Renal cortex interstitium (tissue), 11 donors: ENCODE data around the gene TMSB10. TPM values are rescaled to one million over a fixed set of nuclear protein-coding genes. Genes with fewer than 3 reads are reported as not detected.
"Not testable (repeated sequence)": the region's sequence is repeated elsewhere in the genome, so short reads cannot be mapped to it uniquely, and the experiment has no call there.

Experiments
- DNase-seq, 11 donors: peaks; one replicate each; pipeline ENCODE4 v3.0.0-alpha.2; 2013; ENCODE audit warnings: low read depth in 9 of 11, low spot score in 4 of 11; ENCODE audit errors: extremely low read depth in 1 of 11
- polyA plus RNA-seq, 3 donors: library from polyadenylated mRNA; unstranded; fragments of 120-200 nt; gene quantifications; one replicate each; pipeline ENCODE4 v1.2.1, GENCODE V29; 2013; ENCODE audit not compliant: insufficient read length in 3 of 3

The TMSB10 gene
- polyA plus RNA-seq, 3 donors, result 1,406 to 1,871 (median 1,782) TPM

DNA sequence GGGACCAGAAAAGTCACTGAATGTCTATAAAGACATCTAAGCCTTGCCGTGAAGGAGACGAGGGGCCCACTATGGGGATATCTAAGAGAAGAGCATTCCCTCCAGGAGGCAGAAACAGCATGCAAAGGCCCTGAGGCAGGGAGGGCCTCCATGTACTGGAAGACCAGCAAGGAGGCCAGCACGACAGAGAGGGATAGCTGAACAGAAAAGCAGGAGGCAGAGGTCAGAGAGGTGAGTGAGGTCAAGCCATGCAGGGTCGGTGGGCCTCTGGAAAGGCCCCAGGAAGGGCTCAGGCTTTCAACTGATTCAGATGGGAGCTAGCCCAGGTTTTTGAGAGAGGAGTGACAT lies 30.3 kb upstream of the TMSB10 start:
- no peak for DNase-seq

DNA sequence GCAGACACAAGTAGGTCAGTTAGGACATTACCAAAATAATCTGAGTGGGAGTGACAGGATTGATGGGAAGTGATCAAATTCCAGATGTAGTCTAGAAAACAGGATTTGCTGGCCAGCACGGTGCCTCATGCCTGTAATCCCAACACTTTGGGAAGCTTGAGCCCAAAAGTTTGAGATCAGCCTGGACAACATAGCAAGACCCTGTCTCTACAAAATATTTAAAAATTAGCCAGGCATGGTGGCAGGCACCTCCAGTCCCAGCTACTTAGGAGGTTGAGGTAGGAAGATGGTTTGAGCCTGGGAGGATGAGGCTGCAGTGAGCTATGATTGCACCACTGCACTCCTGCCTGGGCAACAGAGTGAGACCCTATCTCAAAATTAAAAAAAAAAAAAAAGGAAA lies 29.8 kb upstream of the TMSB10 start:
- not testable (repeated sequence) for DNase-seq

DNA sequence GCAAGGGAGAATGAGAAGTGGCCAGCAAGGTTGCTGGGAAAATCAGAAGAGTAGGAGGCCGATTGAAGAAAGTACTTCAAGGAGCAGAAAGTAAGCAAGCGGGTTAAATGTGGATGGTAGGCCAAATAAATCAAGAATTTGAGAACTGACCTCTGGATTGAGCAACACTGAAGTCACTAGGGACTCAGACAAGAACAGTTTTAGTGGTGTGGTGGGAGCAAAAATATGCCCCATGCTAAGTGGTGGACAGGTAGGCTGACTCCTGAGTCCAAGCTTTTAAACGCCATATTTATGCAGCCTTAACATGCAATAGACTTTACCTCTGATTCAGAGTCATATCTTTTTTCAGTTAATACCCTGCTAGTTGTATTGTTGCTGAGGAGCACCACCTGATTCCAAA lies 29.1 kb upstream of the TMSB10 start:
- no peak for DNase-seq

DNA sequence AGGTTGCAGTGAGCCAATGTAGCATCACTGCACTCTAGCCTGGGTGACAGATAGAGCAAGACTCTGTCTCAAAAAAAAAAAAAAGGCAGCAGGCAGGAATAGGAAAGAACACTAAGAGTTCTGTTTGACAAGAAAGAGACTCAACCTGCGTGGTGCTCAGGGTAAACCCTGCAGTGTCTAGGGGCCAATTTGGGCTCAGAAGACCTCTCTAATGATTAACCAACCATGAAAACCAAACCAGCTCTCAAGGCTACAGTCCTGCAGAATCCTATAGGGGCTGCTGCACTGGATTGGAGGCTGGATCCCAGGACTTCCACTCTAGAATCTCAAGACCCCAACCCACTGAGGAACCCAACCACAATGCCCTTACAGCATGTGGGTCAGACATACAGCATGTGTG lies 27.0 kb upstream of the TMSB10 start:
- no peak for DNase-seq

DNA sequence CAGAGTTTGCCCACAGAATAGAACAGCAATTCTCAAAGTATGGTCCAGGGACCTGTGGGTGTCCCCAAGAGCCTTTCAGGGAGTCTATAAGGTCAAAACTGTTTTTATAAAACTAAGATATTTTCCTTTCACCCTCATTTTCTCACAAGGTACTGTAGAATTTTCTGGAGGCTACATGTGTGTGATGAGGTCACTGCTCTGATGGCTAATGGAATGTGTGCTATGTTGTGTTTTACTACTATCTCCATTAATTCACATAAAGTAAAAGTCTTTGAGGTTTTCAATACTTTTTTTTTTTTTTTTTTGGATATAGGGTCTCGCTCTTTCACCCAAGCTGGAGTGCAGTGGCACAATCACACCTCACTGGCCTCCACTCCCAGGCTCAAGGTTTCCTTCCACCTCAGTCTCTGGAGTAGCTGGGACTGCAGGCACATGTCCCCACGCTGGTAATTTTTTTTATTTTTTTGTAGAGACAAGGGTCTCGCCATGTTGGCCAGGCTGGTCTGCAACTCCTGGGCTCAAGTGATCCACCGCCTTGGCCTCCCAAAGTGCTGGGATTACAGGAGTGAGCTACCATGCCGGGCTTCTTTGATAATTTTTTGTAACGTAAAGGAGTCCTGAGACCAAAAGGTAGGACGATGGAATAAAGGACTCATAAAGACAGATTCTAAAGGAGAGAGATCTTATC lies 26.4 kb upstream of the TMSB10 start:
- DNase-seq, result no peak

DNA sequence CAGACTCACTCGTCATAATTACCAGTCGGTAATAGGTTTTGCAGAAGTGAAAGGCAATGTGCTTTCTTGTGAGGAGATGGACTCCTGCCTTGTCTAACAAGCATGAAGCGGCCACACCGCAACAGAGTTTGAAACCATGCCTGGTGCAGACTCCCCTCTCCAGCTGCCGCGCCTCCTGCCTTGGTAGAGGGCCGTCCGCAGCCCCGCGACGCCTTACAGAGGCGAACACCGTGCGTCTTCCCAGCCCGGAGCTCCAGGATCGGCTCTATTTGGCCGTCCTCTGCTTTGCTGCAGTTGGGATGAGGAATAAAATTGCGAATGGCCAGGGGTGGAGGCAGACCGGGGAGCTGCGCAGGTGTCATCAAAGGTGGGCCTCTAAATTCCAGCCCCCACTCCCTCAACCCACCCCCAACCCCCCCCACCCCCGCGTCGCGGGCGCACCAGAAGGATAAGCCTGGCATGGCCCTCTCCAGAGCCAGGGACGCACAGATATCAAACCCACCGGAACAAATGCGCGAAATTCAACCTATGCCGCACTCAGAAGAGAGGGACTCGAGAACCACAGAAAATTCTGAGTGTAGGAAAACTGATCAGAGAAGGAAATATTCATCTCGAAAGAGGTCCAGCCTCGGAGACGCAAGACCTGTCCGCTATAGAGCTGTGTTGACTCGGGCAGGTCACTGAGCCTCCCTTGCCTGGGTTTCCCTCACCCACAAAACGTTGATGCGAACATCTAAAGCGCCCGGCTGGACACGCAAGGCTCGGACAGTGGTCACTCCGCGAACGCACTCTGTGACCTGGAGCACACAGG lies 25.7 kb upstream of the TMSB10 start:
- no peak for DNase-seq

DNA sequence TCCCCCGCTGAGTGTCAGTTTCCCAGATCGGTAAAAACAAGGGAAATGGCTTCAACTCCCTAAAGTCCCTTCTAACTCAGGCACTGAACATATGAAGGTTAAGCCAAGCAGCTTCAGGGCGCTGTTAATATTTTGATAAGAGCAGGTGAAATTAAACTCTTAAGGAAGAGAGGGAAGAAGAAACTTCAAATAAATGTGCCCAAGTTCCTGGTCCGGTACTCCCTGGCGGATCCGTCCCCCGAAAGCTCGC lies 25.1 kb upstream of the TMSB10 start:
- DNase-seq, result no peak

DNA sequence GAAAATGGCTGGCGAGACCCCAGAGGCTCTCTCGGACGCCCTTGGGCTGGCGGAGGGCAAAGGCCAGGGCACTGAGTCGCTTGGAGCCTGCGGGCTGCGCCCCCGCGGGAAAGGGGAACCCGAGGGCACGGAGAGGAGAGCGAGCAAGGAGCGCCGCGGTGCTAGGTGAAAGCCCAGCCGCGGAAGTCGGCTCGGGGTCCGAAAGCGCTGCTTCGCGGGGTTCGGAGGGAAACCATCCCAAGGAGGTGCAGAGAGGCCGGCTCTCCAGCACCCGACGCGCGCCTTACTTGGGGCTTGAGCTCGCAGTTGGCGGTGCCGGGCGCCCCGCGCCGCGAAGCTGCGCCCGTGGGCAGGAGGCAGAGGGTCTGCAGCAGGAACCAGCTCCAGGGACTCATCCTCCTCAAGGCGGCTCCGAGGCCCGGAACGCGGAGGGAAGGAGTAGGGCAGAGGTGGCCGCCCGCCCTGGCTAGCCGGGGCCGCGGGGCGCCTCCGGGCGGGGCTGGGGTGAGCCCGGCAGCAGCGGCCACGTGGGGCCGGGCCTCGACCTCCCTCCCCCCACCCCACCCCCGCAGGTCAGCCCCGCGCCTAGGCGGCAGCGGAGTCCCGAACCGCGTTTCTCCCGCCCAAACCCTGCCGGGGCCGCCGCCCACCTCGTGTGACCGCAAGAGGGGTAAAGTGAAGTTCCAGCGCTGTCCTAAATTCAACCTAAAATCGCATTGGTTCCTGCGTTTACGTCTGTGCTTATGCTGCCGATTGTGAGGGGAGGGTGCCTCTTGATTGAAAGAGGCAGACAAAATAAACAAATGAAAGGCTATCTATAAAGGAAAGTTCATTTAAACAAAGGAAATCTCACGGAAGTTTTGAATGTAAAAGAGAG lies 24.6 kb upstream of the TMSB10 start, which contains the start of gene TRABD2A:
Gene TRABD2A, minus strand, starts transcription at position 440 of the 877 bp plus-strand sequence. Its CDS starts 45 bp downstream, at position 395.
- DNase-seq, result no peak

DNA sequence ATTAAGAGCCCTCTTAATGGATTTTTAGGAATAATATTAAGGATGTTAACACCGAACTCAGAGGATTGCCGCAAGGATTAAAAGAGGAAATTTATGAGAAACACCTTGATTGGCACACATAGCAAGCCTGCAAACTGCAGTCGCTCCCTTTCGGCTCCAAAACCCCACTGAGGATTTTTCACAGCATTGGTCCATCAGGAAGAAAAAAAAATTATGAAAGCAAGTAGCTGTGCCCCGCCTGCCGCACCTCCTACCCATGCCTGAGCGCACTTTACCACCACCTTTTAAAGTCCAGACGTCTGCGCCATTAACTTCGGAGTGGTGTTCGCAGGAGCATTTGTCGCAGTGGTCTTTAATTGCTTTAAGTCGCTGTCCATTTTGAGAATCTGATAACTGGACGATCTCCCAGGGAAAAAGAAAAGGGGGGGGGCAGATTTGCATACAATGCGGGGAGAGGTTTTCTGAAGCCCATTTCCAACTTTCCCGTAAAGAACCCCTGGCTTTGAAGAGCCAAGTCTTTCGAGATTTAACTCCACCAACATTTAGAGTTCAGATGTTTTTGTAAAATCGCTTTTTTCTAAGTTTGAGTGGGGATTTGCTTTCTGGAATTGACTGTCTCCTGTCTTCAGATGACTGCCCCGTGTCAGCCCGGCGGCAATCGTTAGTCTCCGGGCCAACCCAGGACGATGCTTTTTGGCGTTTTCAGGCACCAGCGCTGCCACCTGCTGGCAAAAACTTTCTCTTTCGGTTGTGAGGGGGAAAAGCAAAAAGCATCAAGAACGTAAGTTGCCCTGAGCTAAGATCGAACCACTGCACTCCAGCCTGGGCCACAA lies 23.7 kb upstream of the TMSB10 start:
- peak in 6 of 11 donors; percentile 53 to 81 (median 71) for DNase-seq

DNA sequence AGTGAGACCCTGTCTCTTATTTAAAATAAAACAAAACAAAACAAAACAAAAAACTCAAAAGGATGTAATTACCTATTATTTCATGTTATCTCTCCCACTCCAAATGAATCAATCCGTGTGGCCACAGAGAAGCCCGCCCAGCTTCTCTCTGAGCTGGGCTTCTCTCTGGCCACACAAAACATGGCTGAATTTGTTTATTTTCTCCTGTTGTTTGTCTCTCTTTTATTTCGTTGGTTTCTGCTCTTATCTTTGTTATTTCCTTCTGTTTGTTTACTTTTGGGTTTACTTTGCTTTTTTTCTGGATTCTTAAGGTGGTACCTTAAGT lies 23.1 kb upstream of the TMSB10 start:
- no peak for DNase-seq

DNA sequence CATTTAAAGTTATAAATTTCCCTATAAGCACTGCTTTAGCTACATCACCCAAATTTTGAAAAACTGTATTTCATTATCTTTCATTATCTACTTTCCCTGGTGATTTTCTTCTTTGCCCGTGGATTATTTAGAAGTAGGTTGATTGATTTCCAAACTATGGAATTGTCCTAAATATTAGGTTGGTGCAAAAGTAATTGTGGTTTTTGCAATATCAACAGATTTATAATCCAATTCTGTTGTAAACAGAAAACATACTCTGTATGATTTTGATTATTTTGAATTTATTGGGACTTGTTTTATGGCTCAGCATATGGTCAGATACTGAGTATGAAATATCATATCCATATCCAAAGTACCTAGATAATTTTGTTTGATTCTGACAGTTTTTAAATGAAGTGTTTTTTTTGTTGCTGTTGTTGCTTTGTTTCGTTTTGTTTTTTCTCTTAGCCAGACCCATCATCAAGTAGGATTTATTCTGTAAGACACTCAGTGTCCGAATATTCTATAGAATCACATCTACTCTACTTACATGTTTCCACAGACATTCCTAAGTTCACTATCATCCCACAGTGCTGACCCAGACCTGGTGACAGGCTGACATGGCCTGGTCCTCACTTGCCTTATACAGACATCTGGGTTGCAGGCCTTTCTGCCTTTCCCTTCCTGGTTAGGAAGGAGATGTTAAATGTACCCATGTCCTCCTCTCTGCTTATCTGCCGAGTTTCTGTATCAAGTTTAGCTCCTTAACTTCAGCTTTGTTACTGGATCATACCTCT lies 22.5 kb upstream of the TMSB10 start:
- no peak for DNase-seq

DNA sequence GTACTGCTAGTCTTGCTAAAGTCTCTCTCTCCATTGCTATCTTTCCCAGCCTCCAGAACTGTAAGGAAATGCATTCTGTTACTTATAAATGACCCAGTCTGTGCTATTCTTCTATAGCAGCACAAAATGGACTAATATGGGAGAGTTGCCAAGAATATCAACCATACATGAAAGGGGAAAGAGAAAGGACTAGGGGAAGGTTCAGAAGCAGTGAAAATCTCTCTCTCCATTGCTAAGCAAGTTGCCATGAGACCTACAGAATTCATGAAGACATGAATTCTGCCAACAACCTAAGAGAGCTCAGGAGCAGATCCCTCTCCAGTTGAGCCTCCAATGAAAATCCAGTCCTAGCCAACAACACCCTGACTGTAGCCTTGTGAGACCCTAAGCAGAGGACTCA lies 21.0 kb upstream of the TMSB10 start:
- no peak for DNase-seq

DNA sequence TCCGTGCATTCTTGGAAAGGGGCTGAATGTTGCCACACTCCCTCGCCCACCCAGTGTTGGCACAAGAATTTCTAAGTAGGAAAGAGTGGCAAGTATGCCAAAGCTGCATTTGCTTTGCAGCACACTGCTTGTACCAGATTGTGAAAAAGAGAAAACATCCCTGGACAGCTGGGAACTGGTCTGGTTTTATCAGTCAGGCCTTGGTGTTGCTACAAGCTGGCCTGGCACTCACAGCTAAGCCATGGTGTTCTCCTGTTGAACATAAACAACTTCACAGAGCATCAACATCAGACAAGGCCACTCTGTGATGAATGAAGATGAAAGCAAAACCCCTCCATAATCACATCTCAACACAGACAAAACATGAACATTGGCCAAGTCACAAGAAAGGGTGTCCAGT lies 20.3 kb upstream of the TMSB10 start:
- DNase-seq, result no peak

DNA sequence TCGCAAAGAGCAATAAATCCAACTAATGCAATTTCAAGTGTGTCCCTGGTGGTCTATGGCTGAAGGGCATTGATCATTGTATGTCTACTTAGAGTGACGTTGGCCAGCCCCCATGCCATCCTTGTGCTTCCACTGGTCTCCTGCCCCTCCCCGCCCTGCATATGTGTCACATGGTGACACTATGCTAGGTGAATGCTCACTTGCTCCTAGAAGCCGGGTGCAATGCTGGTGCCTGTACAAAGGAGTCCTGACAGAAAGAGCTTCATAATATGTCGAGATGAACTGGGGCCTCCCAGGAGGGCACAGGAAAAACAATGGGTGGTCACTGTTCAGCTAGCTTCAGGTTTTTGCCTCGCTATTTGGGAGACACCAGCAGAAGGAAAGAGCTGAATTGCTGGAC lies 18.7 kb upstream of the TMSB10 start:
- no peak for DNase-seq

DNA sequence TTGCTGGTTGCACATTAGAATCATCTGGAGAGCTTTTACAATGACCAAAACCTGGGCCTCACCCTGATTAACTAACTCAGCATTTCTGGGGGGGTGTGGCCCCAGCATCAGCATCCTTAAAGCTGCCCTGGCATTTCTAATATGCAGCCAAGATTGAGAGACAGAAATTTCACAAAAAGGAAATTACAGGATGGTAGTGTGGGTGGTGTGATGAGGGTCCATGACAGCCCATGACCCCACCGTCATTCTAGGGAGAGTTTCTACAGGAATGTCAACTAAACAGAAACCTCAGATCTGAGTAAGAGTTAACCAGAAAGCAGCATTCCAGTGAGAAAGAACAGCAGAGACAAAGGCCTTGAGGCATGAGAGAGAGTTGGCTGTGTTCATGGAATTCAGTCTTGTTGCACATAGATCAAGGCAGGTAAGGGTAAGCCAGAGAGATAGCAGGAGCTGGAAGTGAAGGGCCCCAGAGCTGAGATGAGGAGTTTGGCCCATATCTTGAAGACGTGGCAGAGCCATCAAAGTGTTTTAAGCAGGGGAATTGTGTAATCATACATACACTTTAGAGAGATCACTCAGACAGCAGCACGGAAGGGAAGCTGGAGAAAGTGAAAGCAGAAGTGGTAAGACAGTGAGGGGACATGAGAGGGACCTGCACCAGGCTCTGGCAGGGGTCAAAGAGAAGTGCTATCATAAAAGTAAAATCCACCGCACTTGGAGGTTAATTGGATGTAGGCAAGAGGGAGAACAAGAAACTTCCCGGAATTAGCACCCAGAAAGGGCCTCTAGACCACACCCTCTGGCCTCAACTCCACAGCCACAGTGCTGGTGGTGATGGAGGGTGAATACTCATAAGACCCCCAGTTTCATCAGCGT lies 16.8 kb upstream of the TMSB10 start:
- DNase-seq, result no peak

DNA sequence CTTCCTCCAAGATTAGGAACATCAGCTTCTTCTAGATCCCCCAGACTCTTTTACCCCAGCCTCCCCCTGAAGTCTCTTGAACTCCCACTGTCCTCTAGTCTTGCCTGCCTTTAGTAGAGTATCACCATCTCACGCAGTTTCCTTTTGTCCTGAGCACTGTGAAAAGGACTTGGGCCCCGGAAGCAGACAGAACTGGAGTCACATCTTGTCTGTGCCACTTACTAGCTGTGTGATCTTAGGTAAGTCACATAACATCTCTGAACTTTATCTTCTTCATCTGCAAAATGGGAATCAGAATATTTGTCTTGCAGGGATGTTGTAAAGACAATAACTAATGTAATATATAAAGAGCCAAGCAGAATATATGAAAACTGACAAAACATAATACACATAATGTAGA lies 16.1 kb upstream of the TMSB10 start:
- DNase-seq, result no peak

DNA sequence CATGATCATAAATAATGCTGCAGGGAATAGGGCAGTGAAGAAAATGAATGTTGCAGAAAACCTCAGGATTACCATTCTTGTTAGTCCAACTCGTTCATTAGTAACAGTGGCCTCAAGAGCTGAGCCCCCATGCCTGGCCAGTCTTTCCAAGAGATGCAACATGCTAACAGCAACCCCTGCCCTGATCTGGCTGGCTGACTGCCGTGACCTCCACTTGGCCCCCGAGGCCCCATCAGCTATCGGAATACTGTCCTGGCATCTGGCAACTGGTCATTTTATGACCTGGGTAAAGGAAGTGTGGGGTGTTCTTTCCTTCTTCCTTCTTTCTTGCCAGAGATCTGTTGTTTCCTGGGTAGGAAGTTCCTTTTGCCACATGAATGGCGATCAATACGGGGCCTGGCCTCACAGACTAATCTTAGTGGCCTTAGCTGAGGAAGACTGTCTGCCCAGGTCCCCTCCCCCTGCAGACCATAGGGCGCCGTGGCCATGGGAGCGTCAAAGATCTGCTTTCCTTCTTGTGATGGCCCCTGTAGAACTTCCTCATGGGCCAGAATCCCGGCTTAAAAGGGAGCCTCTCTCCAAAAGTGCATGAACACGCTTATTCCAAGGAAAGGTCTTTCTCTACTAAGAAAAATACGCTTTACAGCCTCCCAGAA lies 14.0 kb upstream of the TMSB10 start:
- DNase-seq, result no peak
